SK-N-SH treated with all-trans-retinoic acid at 6 μM for 48 hours (cell line): Measurements from ENCODE around the gene HIRA.
"Not testable (repeated sequence)": the region's sequence is repeated elsewhere in the genome, so short reads cannot be mapped to it uniquely, and the experiment has no call there.

Source experiments
- ATAC-seq: fragments of 200-7000 bp; cut with Tn5 transposase; 3 replicates; pipeline ENCODE4 v1.9.1; 2020; ENCODE audit warnings: mild to moderate bottlenecking, moderate library complexity
- ARNTL ChIP-seq: fragments of 450-650 bp; formaldehyde crosslinking; IDR thresholded peaks from 2 replicates; pipeline ENCODE4 v1.5.0; 2020; ENCODE audit warnings: low read depth, mild to moderate bottlenecking, moderate library complexity, borderline replicate concordance
- BACH2 ChIP-seq: fragments of 250-450 bp; sonication (Bioruptor Pico); IDR thresholded peaks from 2 replicates; pipeline ENCODE4 v1.9.0; 2021; ENCODE audit warnings: mild to moderate bottlenecking, borderline replicate concordance
- CSDC2 ChIP-seq: fragments of 250-450 bp; sonication (Bioruptor Pico); IDR thresholded peaks from 2 replicates; pipeline ENCODE4 v1.5.0; 2020; ENCODE audit warnings: mild to moderate bottlenecking, moderate library complexity
- ESRRG ChIP-seq: fragments of 250-450 bp; sonication (Bioruptor Pico); IDR thresholded peaks from 2 replicates; pipeline ENCODE4 v1.6.1; 2021; ENCODE audit warnings: mild to moderate bottlenecking
- GLIS3 ChIP-seq: fragments of 250-450 bp; sonication (Bioruptor Pico); IDR thresholded peaks from 2 replicates; pipeline ENCODE4 v1.5.0; 2020; ENCODE audit warnings: mild to moderate bottlenecking, moderate library complexity
- OSR1 ChIP-seq: fragments of 250-450 bp; sonication (Bioruptor Pico); IDR thresholded peaks from 2 replicates; pipeline ENCODE4 v1.8.0; 2022; ENCODE audit warnings: moderate library complexity, mild to moderate bottlenecking, inconsistent platforms
- PPARA ChIP-seq: fragments of 250-450 bp; sonication (Bioruptor Pico); IDR thresholded peaks from 2 replicates; pipeline ENCODE4 v1.5.0; 2020; ENCODE audit warnings: mild to moderate bottlenecking, borderline replicate concordance
- RARB ChIP-seq: fragments of 250-450 bp; sonication (Bioruptor Pico); IDR thresholded peaks from 2 replicates; pipeline ENCODE4 v1.8.0; 2021; ENCODE audit warnings: mild to moderate bottlenecking, moderate library complexity
- SNAI2 ChIP-seq: fragments of 250-450 bp; sonication (Bioruptor Pico); IDR thresholded peaks from 2 replicates; pipeline ENCODE4 v1.5.0; 2020; ENCODE audit warnings: mild to moderate bottlenecking, moderate library complexity
- TOX ChIP-seq: fragments of 250-450 bp; sonication (Bioruptor Pico); IDR thresholded peaks from 2 replicates; pipeline ENCODE4 v1.8.0; 2021; ENCODE audit warnings: mild to moderate bottlenecking, moderate library complexity, borderline replicate concordance
- ZFP3 ChIP-seq: fragments of 250-450 bp; sonication (Bioruptor Pico); IDR thresholded peaks from 2 replicates; pipeline ENCODE4 v1.5.0; 2020; ENCODE audit warnings: mild to moderate bottlenecking, moderate library complexity
- ZFP30 ChIP-seq: fragments of 450-650 bp; formaldehyde crosslinking; IDR thresholded peaks from 2 replicates; pipeline ENCODE4 v1.5.0; 2022; ENCODE audit warnings: mild to moderate bottlenecking, moderate library complexity
- ZNF565 ChIP-seq: fragments of 450-650 bp; formaldehyde crosslinking; conservative IDR thresholded peaks from 2 replicates; pipeline ENCODE4 v1.5.0; 2020; ENCODE audit warnings: low read depth, mild to moderate bottlenecking, moderate library complexity
- ZNF70 ChIP-seq: fragments of 450-650 bp; formaldehyde crosslinking; IDR thresholded peaks from 2 replicates; pipeline ENCODE4 v1.5.0; 2020; ENCODE audit warnings: mild to moderate bottlenecking, moderate library complexity
- ZNF8 ChIP-seq: fragments of 450-650 bp; formaldehyde crosslinking; IDR thresholded peaks from 2 replicates; pipeline ENCODE4 v1.5.0; 2020; ENCODE audit warnings: mild to moderate bottlenecking, moderate library complexity
- TF ChIP-seq, protein P1 (sequence below): fragments of 250-450 bp; sonication (Bioruptor Pico); IDR thresholded peaks from 2 replicates; pipeline ENCODE4 v1.8.0; 2021; ENCODE audit warnings: low read depth, mild to moderate bottlenecking, moderate library complexity, borderline replicate concordance
- TF ChIP-seq, protein P2 (sequence below): fragments of 250-450 bp; sonication (Bioruptor Pico); IDR thresholded peaks from 2 replicates; pipeline ENCODE4 v1.5.1; 2021; ENCODE audit warnings: mild to moderate bottlenecking, moderate library complexity
- TF ChIP-seq, protein P3 (sequence below): fragments of 250-450 bp; sonication (Bioruptor Pico); IDR thresholded peaks from 2 replicates; pipeline ENCODE4 v1.5.1; 2020; ENCODE audit warnings: low read depth, mild to moderate bottlenecking, moderate library complexity
- TF ChIP-seq, protein P4 (sequence below): fragments of 250-450 bp; sonication (Bioruptor Pico); IDR thresholded peaks from 2 replicates; pipeline ENCODE4 v1.5.0; 2020; ENCODE audit warnings: mild to moderate bottlenecking, moderate library complexity

Gene HIRA

DNA sequence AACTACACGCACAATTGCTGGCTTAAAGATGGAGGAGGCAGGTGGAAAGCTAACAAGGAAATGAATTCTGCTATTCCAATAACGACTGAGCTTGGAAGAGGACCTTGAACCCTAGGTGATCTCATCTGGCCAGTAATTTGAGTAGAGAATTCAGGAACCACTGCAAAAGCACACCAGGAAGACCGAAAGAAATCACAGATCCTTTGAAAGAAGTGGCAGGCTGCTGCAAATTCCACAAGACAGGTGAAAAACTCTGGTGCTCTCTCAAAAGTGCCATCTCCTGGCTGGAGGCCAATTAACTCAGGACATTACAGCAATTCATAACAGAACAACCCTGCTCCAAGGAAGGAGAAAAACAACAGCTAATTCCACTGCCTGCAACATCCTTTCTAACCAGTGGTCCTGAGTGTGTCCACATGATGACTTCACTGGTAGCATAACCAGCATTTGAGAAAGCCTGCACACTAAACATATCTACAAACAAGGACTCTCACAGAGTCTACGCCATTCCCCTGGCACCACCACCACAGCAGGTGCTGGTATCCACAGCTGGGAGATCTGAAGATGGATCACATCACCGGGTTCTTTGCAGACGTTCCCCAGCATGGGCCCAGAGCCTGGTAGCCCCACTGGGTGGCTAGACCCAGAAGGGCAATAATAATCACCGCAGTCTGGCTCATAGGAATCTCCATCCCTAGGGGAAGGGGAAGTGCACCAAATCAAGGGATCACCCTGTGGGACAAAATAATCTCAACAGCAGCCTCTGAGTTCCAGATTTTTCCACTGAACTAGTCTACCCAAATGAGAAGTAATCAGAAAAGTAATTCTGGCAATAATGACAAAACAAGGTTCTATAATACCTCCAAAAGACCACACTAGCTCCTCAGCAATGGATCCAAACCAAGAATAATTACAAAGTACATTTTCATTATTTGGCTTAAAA lies 95.1 kb downstream of the HIRA start (continued):
- TF ChIP-seq, protein P1, sequence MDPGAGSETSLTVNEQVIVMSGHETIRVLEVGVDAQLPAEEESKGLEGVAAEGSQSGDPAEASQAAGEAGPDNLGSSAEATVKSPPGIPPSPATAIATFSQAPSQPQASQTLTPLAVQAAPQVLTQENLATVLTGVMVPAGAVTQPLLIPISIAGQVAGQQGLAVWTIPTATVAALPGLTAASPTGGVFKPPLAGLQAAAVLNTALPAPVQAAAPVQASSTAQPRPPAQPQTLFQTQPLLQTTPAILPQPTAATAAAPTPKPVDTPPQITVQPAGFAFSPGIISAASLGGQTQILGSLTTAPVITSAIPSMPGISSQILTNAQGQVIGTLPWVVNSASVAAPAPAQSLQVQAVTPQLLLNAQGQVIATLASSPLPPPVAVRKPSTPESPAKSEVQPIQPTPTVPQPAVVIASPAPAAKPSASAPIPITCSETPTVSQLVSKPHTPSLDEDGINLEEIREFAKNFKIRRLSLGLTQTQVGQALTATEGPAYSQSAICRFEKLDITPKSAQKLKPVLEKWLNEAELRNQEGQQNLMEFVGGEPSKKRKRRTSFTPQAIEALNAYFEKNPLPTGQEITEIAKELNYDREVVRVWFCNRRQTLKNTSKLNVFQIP (CRISPR knock-in tag): no peak

DNA sequence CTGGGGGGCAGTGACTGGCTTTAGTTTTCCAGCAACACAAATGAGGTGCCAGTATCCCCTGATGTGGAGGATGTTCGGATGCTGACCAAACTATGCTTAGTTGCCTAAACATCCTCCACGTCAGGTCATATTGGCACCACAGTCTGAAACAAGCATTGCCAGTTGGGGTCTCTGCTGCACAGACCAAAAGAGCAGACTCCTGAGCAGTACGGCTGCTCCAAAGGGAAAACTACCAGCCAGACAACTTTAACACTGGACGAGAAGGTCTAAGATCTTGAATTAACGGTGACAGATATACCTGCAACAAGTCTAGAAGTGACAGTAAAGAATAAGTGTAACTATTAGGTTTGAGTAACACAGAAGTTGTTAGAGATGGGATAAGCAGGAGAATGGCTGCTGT lies 99.6 kb downstream of the HIRA start:
- no peak for ATAC-seq
- TF ChIP-seq, protein P2, sequence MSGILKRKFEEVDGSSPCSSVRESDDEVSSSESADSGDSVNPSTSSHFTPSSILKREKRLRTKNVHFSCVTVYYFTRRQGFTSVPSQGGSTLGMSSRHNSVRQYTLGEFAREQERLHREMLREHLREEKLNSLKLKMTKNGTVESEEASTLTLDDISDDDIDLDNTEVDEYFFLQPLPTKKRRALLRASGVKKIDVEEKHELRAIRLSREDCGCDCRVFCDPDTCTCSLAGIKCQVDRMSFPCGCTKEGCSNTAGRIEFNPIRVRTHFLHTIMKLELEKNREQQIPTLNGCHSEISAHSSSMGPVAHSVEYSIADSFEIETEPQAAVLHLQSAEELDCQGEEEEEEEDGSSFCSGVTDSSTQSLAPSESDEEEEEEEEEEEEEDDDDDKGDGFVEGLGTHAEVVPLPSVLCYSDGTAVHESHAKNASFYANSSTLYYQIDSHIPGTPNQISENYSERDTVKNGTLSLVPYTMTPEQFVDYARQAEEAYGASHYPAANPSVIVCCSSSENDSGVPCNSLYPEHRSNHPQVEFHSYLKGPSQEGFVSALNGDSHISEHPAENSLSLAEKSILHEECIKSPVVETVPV (CRISPR knock-in tag): no peak
- TF ChIP-seq RARB: no peak
- TF ChIP-seq, all 23 proteins: peak for 0

DNA sequence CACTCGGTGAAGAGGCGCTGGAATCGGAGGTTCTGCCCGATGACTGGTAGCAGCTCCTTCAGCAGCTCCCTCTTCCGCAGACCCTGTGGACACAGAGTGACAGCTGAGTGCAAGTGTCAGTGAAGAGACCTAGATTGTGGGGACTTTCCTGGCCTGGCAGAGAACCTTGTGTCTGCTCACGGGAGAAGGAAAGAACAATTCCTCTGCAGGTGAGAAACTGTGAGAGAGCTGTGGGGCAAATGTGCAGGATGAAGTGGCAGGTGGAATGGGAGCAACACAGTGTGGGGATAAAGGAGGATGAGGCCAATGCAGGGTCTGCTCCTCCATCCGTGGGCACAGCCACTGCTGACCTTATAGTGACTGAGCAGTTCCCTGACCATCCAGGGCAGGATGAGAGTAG lies 100.1 kb downstream of the HIRA start:
- TF ChIP-seq GLIS3 (CRISPR knock-in tag) (no peak), TOX (no peak), ZNF70 (no peak), ZNF565 (CRISPR knock-in tag) (no peak), ESRRG (CRISPR knock-in tag) (no peak), ZNF8 (CRISPR knock-in tag) (no peak), BACH2 (no peak), RARB (no peak), SNAI2 (CRISPR knock-in tag) (no peak), CSDC2 (CRISPR knock-in tag) (no peak)
- TF ChIP-seq, protein P3, sequence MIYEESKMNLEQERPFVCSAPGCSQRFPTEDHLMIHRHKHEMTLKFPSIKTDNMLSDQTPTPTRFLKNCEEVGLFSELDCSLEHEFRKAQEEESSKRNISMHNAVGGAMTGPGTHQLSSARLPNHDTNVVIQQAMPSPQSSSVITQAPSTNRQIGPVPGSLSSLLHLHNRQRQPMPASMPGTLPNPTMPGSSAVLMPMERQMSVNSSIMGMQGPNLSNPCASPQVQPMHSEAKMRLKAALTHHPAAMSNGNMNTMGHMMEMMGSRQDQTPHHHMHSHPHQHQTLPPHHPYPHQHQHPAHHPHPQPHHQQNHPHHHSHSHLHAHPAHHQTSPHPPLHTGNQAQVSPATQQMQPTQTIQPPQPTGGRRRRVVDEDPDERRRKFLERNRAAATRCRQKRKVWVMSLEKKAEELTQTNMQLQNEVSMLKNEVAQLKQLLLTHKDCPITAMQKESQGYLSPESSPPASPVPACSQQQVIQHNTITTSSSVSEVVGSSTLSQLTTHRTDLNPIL (CRISPR knock-in tag): no peak
- TF ChIP-seq, protein P1 (CRISPR knock-in tag): no peak
- ATAC-seq: no peak

DNA sequence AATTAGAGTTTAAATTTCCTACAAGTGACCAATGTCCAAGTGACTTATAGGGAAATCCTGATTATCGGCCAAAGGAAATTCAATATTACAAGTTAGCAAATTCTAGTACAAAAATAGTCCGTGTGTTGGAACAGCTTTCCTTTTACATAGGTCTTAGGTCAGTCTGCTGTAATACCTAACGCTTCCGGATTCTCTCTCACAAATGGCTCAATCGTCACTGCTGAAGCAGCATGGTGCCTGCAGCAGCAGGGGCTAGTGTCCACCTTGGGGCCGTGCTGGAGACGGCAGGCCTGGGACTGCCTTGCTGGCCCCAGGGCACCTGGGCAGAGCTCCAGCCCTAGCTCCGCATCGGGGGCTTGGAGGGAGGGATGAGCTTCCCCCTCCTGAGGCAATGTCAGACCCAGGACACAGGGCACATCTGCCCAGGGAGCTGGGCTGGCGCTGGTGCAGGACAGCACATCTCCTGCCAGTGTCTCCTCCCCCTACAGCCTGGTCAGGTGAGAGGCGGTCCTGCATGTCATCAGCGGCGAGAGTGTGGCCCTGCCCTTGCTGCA lies 100.6 kb downstream of the HIRA start:
- ATAC-seq: no peak
- TF ChIP-seq ZFP3 (CRISPR knock-in tag): no peak
- TF ChIP-seq PPARA (CRISPR knock-in tag): no peak
- TF ChIP-seq OSR1 (CRISPR knock-in tag): no peak
- TF ChIP-seq ESRRG (CRISPR knock-in tag): no peak
- TF ChIP-seq ARNTL (CRISPR knock-in tag): no peak
- no peak for TF ChIP-seq ZNF70
- TF ChIP-seq, all 23 proteins: peak for 0

DNA sequence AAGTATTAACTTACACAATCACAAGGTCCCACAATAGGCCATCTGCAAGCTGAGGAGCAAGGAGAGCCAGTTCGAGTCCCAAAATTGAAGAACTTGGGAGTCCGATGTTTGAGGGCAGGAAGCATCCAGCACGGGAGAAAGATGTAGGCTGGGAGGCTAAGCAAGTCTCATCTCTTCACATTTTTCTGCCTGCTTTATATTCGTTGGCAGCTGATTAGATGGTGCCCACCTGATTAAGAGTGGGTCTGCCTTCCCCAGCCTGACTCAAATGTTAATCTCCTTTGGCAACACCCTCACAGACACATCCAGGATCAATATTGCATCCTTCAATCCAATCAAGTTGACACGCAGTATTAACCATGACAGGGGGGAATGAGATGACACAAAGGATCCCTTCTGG lies 101.3 kb downstream of the HIRA start:
- ATAC-seq: not testable (repeated sequence)

DNA sequence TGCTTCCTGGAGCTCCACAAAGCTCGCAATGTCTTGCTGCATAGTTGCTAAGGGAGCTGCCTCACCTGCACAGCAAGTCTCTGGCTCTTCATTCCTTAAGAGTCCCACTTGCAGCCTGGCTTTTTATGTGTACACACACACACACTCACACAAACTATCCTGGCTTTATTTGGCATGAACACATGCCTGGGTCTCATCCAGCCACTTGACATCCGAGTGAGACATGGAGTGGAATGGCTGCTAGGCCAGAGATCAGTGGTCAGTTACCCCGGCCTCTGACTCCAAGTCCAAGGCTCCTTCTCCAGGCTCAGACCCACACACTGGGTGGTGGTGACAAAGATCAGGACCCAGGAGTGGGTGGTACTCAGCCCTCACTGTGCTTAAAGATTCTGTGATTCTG lies 102.1 kb downstream of the HIRA start:
- ATAC-seq: no peak
- TF ChIP-seq ZFP3 (CRISPR knock-in tag): no peak
- TF ChIP-seq ZNF70: no peak
- TF ChIP-seq ZFP30 (CRISPR knock-in tag): no peak
- TF ChIP-seq BACH2: no peak
- no peak for TF ChIP-seq CSDC2 (CRISPR knock-in tag)
- no peak for TF ChIP-seq ESRRG (CRISPR knock-in tag)
- TF ChIP-seq PPARA (CRISPR knock-in tag): no peak
- no peak for TF ChIP-seq OSR1 (CRISPR knock-in tag)
- no peak for TF ChIP-seq ZNF8 (CRISPR knock-in tag)
- TF ChIP-seq, protein P4, sequence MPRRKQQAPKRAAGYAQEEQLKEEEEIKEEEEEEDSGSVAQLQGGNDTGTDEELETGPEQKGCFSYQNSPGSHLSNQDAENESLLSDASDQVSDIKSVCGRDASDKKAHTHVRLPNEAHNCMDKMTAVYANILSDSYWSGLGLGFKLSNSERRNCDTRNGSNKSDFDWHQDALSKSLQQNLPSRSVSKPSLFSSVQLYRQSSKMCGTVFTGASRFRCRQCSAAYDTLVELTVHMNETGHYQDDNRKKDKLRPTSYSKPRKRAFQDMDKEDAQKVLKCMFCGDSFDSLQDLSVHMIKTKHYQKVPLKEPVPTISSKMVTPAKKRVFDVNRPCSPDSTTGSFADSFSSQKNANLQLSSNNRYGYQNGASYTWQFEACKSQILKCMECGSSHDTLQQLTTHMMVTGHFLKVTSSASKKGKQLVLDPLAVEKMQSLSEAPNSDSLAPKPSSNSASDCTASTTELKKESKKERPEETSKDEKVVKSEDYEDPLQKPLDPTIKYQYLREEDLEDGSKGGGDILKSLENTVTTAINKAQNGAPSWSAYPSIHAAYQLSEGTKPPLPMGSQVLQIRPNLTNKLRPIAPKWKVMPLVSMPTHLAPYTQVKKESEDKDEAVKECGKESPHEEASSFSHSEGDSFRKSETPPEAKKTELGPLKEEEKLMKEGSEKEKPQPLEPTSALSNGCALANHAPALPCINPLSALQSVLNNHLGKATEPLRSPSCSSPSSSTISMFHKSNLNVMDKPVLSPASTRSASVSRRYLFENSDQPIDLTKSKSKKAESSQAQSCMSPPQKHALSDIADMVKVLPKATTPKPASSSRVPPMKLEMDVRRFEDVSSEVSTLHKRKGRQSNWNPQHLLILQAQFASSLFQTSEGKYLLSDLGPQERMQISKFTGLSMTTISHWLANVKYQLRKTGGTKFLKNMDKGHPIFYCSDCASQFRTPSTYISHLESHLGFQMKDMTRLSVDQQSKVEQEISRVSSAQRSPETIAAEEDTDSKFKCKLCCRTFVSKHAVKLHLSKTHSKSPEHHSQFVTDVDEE (CRISPR knock-in tag): no peak
- TF ChIP-seq, protein P3 (CRISPR knock-in tag): no peak
- no peak for TF ChIP-seq RARB
- TF ChIP-seq ARNTL (CRISPR knock-in tag): no peak
- no peak for TF ChIP-seq TOX
